ENCODE data around the gene CDH10.

Gene CDH10

GRCh38 chr5:24475101-24475500, 169.7 kb downstream of the CDH10 start:
- DNase-seq: no peak

DNA sequence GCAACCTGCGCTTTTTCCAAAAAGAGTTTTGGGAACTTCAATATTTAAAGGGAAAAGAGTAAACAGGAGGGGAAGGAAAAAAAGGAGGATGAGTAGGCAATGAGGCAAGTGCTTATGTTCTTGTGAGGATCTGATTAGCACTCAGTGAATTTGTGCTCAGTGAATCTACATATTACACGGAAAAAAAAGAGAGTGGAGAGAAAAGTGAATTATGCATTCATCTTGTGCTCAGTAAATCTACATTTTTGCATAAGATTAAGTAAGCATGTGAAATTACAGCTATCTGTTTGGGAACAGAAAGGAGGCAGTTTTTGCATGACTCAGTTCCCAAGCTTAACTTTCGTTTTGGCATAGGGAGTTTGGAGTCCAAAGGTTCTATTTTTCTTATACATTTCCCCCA, 170.1 kb downstream of the CDH10 start:
- DNase-seq: no peak

DNA sequence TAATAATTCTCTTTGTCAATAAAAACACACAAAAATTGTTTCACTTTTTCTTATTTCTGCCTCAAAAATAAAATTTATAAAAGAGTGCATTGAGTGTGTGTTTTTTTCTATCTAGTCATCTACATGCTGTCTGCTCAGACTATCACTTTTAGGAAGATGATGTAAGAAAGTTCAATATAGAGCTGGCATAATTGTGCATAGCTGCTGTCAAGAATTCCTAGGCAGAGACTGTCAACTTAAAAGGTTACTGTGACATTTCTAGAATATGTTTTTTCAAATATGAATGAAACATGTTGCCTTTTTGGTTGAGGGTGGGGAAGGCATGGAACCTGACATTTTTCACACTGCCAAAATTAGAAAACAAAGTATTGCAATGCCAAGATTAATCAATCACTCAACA, 172.3 kb downstream of the CDH10 start:
- DNase-seq: no peak

DNA sequence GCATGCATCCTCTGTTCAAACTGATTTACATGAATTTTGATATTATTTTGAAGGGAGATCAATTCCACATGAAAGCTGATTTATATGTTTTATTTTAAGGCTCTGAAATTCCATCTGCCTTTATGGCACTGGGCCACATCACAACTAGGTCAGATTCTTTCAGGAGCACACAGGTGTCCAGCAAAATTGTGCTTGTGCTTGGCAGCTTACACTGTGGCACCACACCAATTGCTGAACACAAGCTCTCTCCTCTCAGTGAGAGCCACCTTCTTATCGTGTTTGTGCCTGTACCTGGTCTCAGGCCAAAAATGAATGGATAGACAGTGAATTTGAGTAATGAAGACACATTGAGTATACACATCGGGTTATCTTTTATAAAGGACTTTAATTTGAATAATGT, 200.4 kb downstream of the CDH10 start:
- DNase-seq: no peak

- no peak for DNase-seq
These were observed 205.3 kb downstream of the CDH10 start for GRCh38 chr5:24439465-24439864.
